Immature natural killer cell (primary cell): Measurements from ENCODE around the gene THAP11. TPM values are rescaled to one million over a fixed set of nuclear protein-coding genes. Genes with fewer than 3 reads are reported as not detected.
A peak's percentile ranks its signal among the peaks of the same experiment; 100 is the strongest.

Source experiments
- DNase-seq, 3 donors: peaks; one replicate each; pipeline ENCODE4 v3.0.0; 2022; ENCODE audit warnings: mixed read lengths in 1 of 3
- H3K27ac Mint-ChIP-seq, 6 donors: one replicate each; pipeline ENCODE4 v1.8.0; 2020; ENCODE audit warnings: mixed read lengths in 6 of 6, mild to moderate bottlenecking in 5 of 6, inconsistent platforms in 4 of 6, moderate library complexity in 3 of 6
- H3K27me3 Mint-ChIP-seq, 3 donors: one replicate each; pipeline ENCODE4 v1.8.0; 2020 to 2021; ENCODE audit warnings: low read depth in 3 of 3, mild to moderate bottlenecking in 3 of 3, mixed read lengths in 3 of 3, moderate library complexity in 3 of 3, inconsistent platforms in 1 of 3
- H3K36me3 Mint-ChIP-seq, 3 donors: one replicate each; pipeline ENCODE4 v1.8.0; 2020; ENCODE audit warnings: mixed read lengths in 3 of 3, inconsistent platforms in 2 of 3, mild to moderate bottlenecking in 2 of 3
- H3K4me1 Mint-ChIP-seq, 2 donors: one replicate each; pipeline ENCODE4 v1.8.0; 2020; ENCODE audit warnings: inconsistent platforms in 2 of 2, mild to moderate bottlenecking in 2 of 2, mixed read lengths in 2 of 2, moderate library complexity in 1 of 2
- H3K4me3 Mint-ChIP-seq, 5 donors: one replicate each; pipeline ENCODE4 v1.8.0; 2020; ENCODE audit warnings: mild to moderate bottlenecking in 5 of 5, mixed read lengths in 5 of 5, inconsistent platforms in 3 of 5, moderate library complexity in 3 of 5
- H3K9me3 Mint-ChIP-seq, 6 donors: one replicate each; pipeline ENCODE4 v1.8.0; 2020; ENCODE audit warnings: mild to moderate bottlenecking in 6 of 6, mixed read lengths in 6 of 6, inconsistent platforms in 4 of 6, moderate library complexity in 3 of 6
- polyA plus RNA-seq, 3 donors: library from polyadenylated mRNA; unstranded; fragments of 300-500 nt; fragmentation: Illumina TruSeq; gene quantifications; one replicate each; pipeline ENCODE4 v1.2.3, GENCODE V29; 2021

THAP11 gene
- polyA plus RNA-seq, 3 donors from 2014 or later, result 102 to 129 (median 117) TPM

- no peak overlapping the region for H3K27ac Mint-ChIP-seq
- H3K27me3 Mint-ChIP-seq, result peaks cover 0 to 2% (median 0%) of the 10 kb centered on the region in 3 donors
- H3K4me1 Mint-ChIP-seq, result no peaks in the 10 kb centered on the region
- H3K36me3 Mint-ChIP-seq, result peaks cover 0 to 17% (median 10%) of the 10 kb centered on the region in 3 donors
- DNase-seq, result no peak
- H3K9me3 Mint-ChIP-seq, result no peaks in the 10 kb centered on the region
- no peak overlapping the region for H3K4me3 Mint-ChIP-seq
Measured at GRCh38 chr16:67885976-67886375, 43.9 kb downstream of the THAP11 start.

GRCh38 chr16:67886387-67886786 is 44.3 kb downstream of the THAP11 start:
- Mint-ChIP-seq H3K27me3 (peaks cover 0 to 2% (median 0%) of the 10 kb centered on the region in 3 donors), H3K4me3 (no peak overlapping the region), H3K4me1 (no peaks in the 10 kb centered on the region), H3K9me3 (no peaks in the 10 kb centered on the region), H3K36me3 (peaks cover 0 to 17% (median 10%) of the 10 kb centered on the region in 3 donors), H3K27ac (no peak overlapping the region)
- no peak for DNase-seq

- no peak overlapping the region for H3K4me3 Mint-ChIP-seq
- DNase-seq, result no peak
- no peaks in the 10 kb centered on the region for H3K9me3 Mint-ChIP-seq
- H3K27ac Mint-ChIP-seq, result no peak overlapping the region
- H3K27me3 Mint-ChIP-seq, result no peaks in the 10 kb centered on the region
- H3K36me3 Mint-ChIP-seq, result peaks cover 0 to 6% (median 5%) of the 10 kb centered on the region in 3 donors
- H3K4me1 Mint-ChIP-seq, result peaks cover 7 to 10% of the 10 kb centered on the region in 2 donors
Measured at GRCh38 chr16:67888331-67888730, 46.2 kb downstream of the THAP11 start.

GRCh38 chr16:67892375-67892774 is 50.3 kb downstream of the THAP11 start:
- Mint-ChIP-seq H3K4me3 (peak overlapping the region; percentile 89 to 96 (median 93)), H3K36me3 (no peaks in the 10 kb centered on the region), H3K27ac (peak overlapping the region; percentile 93 to 96 (median 94)), H3K27me3 (peaks cover 0 to 2% (median 0%) of the 10 kb centered on the region in 3 donors), H3K9me3 (no peaks in the 10 kb centered on the region), H3K4me1 (peaks cover 37% of the 10 kb centered on the region in 2 donors)
- DNase-seq, result no peak

- Mint-ChIP-seq H3K4me1 (peaks cover 38% of the 10 kb centered on the region in 2 donors), H3K27me3 (peaks cover 0 to 2% (median 0%) of the 10 kb centered on the region in 3 donors), H3K4me3 (peak within 1 kb of the TSS; percentile 89 to 96 (median 93)), H3K36me3 (no peaks in the 10 kb centered on the region), H3K9me3 (no peaks in the 10 kb centered on the region), H3K27ac (peak within 1 kb of the TSS; percentile 93 to 98 (median 95))
- peak; percentile 87 to 91 (median 91) for DNase-seq
Measured at GRCh38 chr16:67892899-67893742, 51.0 kb downstream of the THAP11 start, which contains the start of gene PSKH1. PSKH1 (plus strand) TSS chr16:67893254; CDS start chr16:67908750, 15,496 bp downstream.

Other genes with a start within 250 kb of the THAP11 start
- 1 to 10 TPM; 1.4 to 4.1 (median 3.4) TPM for gene CARMIL2, start 197.2 kb upstream of the THAP11 start, polyA plus RNA-seq
- 10 to 100 TPM; 31.0 to 51.2 (median 39.2) TPM for gene ACD, start 182.1 kb upstream of the THAP11 start, polyA plus RNA-seq
- gene PARD6A, start 181.4 kb upstream of the THAP11 start, polyA plus RNA-seq, result 10 to 100 TPM; 10.2 to 17.9 (median 10.3) TPM
- 1 to 10 TPM in 1 of 3 donors, under 1 TPM in 2; 0.43 to 1.9 (median 0.48) TPM for gene ENKD1, start 175.6 kb upstream of the THAP11 start, polyA plus RNA-seq
- 1 to 10 TPM; 2.7 to 6.2 (median 4.2) TPM for gene C16orf86, start 175.5 kb upstream of the THAP11 start, polyA plus RNA-seq
- gene GFOD2, start 123.0 kb upstream of the THAP11 start, polyA plus RNA-seq, result 1 to 10 TPM; 6.2 to 9.7 (median 7.4) TPM
- 10 to 100 TPM in 1 of 3 donors, 1 to 10 TPM in 2; 2.6 to 12.4 (median 7.9) TPM for gene RANBP10, start 35.8 kb upstream of the THAP11 start, polyA plus RNA-seq
- gene TSNAXIP1, start 35.4 kb upstream of the THAP11 start, polyA plus RNA-seq, result not detected
- 100 to 1,000 TPM; 115 to 157 (median 130) TPM for gene NUTF2, start 4.6 kb downstream of the THAP11 start, polyA plus RNA-seq
- 10 to 100 TPM in 2 of 3 donors, 1 to 10 TPM in 1; 9.3 to 15.0 (median 12.4) TPM for gene CENPT, start 5.4 kb downstream of the THAP11 start, polyA plus RNA-seq
- 10 to 100 TPM; 14.2 to 26.0 (median 23.8) TPM for gene EDC4, start 30.7 kb downstream of the THAP11 start, polyA plus RNA-seq
- gene NRN1L, start 42.6 kb downstream of the THAP11 start, polyA plus RNA-seq, result under 1 TPM in 1 of 3 donors, not detected in 2; 0.91 TPM
- 10 to 100 TPM; 16.4 to 40.6 (median 21.7) TPM for gene PSKH1, start 50.9 kb downstream of the THAP11 start, polyA plus RNA-seq
- 1 to 10 TPM in 2 of 3 donors, under 1 TPM in 1; 0.59 to 2.9 (median 2.0) TPM for gene CTRL, start 89.5 kb downstream of the THAP11 start, polyA plus RNA-seq
- 1,000 to 10,000 TPM in 2 of 3 donors, 100 to 1,000 TPM in 1; 893 to 1,468 (median 1,114) TPM for gene PSMB10, start 94.5 kb downstream of the THAP11 start, polyA plus RNA-seq
- 1 to 10 TPM in 1 of 3 donors, under 1 TPM in 1, not detected in 1; 0.14 to 1.3 TPM for gene LCAT, start 101.8 kb downstream of the THAP11 start, polyA plus RNA-seq
- 10 to 100 TPM in 1 of 3 donors, 1 to 10 TPM in 2; 5.1 to 10.5 (median 6.6) TPM for gene SLC12A4, start 126.3 kb downstream of the THAP11 start, polyA plus RNA-seq
- gene DPEP3, start 138.2 kb downstream of the THAP11 start, polyA plus RNA-seq, result under 1 TPM in 1 of 3 donors, not detected in 2; 0.11 TPM
- gene DPEP2, start 157.2 kb downstream of the THAP11 start, polyA plus RNA-seq, result 10 to 100 TPM; 45.5 to 62.6 (median 59.4) TPM
- not detected for gene DPEP2NB, start 173.6 kb downstream of the THAP11 start, polyA plus RNA-seq
- 10 to 100 TPM; 45.3 to 59.4 (median 55.0) TPM for gene DDX28, start 180.9 kb downstream of the THAP11 start, polyA plus RNA-seq
- 10 to 100 TPM in 2 of 3 donors, 1 to 10 TPM in 1; 9.3 to 23.7 (median 16.8) TPM for gene DUS2, start 181.0 kb downstream of the THAP11 start, polyA plus RNA-seq
- gene NFATC3, start 243.1 kb downstream of the THAP11 start, polyA plus RNA-seq, result 100 to 1,000 TPM in 2 of 3 donors, 10 to 100 TPM in 1; 66.5 to 160 (median 119) TPM